Measurements from ENCODE around the gene GOLGA6L10. TPM values are rescaled to one million over a fixed set of nuclear protein-coding genes. Genes with fewer than 3 reads are reported as not detected.
"Not testable (repeated sequence)": the region's sequence is repeated elsewhere in the genome, so short reads cannot be mapped to it uniquely, and the experiment has no call there.

Gene GOLGA6L10
- total RNA-seq, 2 experiments from 2014 or later, result 0.96 to 1.4 TPM

- no peak overlapping the region for H3K27ac Mint-ChIP-seq
- no peaks in the 10 kb centered on the region for H3K27me3 Mint-ChIP-seq (ENCODE audit: low read depth)
These were observed 35.8 kb downstream of the GOLGA6L10 start for GRCh38 chr15:82313446-82313845.

GRCh38 chr15:82312586-82313349 is 36.5 kb downstream of the GOLGA6L10 start:
- intact Hi-C loops (cut with micrococcal nuclease), result no loop called here
- peaks cover 3% of the 10 kb centered on the region for H3K36me3 Mint-ChIP-seq (ENCODE audit: low read depth)
- no peak overlapping the region for H3K27ac Mint-ChIP-seq
- no peak overlapping the region for H3K4me3 Mint-ChIP-seq
- H3K9me3 Mint-ChIP-seq, result peaks cover 7% of the 10 kb centered on the region
- no peaks in the 10 kb centered on the region for H3K27me3 Mint-ChIP-seq (ENCODE audit: low read depth)
- no peaks in the 10 kb centered on the region for H3K4me1 Mint-ChIP-seq (ENCODE audit: low read depth)
- no peak for DNase-seq
- CTCF ChIA-PET, result no interaction called here

More at GRCh38 chr15:82313446-82313845, 35.8 kb downstream of the GOLGA6L10 start:
- intact Hi-C loops (cut with micrococcal nuclease), result no loop called here
- no peaks in the 10 kb centered on the region for H3K4me1 Mint-ChIP-seq (ENCODE audit: low read depth)
- CTCF ChIA-PET, result no interaction called here
- H3K9me3 Mint-ChIP-seq, result peaks cover 7% of the 10 kb centered on the region
- no peak for DNase-seq
- peaks cover 3% of the 10 kb centered on the region for H3K36me3 Mint-ChIP-seq (ENCODE audit: low read depth)
- no peak overlapping the region for H3K4me3 Mint-ChIP-seq

- H3K27ac Mint-ChIP-seq; H3K36me3 Mint-ChIP-seq (ENCODE audit: low read depth); H3K9me3 Mint-ChIP-seq; intact Hi-C loops (cut with micrococcal nuclease); CTCF ChIA-PET; DNase-seq; H3K27me3 Mint-ChIP-seq (ENCODE audit: low read depth); H3K4me1 Mint-ChIP-seq (ENCODE audit: low read depth); H3K4me3 Mint-ChIP-seq: not testable (repeated sequence)
These were observed 38.0 kb downstream of the GOLGA6L10 start for GRCh38 chr15:82311321-82311720.

GRCh38 chr15:82309802-82310201 is 39.5 kb downstream of the GOLGA6L10 start:
- H3K36me3 Mint-ChIP-seq (ENCODE audit: low read depth), result peaks cover 3% of the 10 kb centered on the region
- no peak for DNase-seq
- H3K4me1 Mint-ChIP-seq (ENCODE audit: low read depth), result peaks cover 6% of the 10 kb centered on the region
- CTCF ChIA-PET, result no interaction called here
- intact Hi-C loops (cut with micrococcal nuclease), result no loop called here
- no peak overlapping the region for H3K4me3 Mint-ChIP-seq
- H3K9me3 Mint-ChIP-seq, result peaks cover 7% of the 10 kb centered on the region
- no peaks in the 10 kb centered on the region for H3K27me3 Mint-ChIP-seq (ENCODE audit: low read depth)
- no peak overlapping the region for H3K27ac Mint-ChIP-seq

- Mint-ChIP-seq H3K27me3 (ENCODE audit: low read depth) (no peaks in the 10 kb centered on the region), H3K9me3 (peaks cover 7% of the 10 kb centered on the region), H3K4me3 (no peak overlapping the region), H3K36me3 (ENCODE audit: low read depth) (peaks cover 3% of the 10 kb centered on the region), H3K27ac (no peak overlapping the region), H3K4me1 (ENCODE audit: low read depth) (peaks cover 8% of the 10 kb centered on the region)
- DNase-seq, result no peak
- CTCF ChIA-PET, result interaction anchor here (1.0 kb wide), 1 partner anchor 24 kb away, joined by 4 read pairs; no protein-coding TSS in a partner anchor
- intact Hi-C loops (cut with micrococcal nuclease), result no loop called here
These were observed 41.6 kb downstream of the GOLGA6L10 start for GRCh38 chr15:82307714-82308081.

- Mint-ChIP-seq H3K27ac (no peak overlapping the region), H3K36me3 (ENCODE audit: low read depth) (peaks cover 3% of the 10 kb centered on the region), H3K27me3 (ENCODE audit: low read depth) (no peaks in the 10 kb centered on the region), H3K4me1 (ENCODE audit: low read depth) (peaks cover 8% of the 10 kb centered on the region), H3K4me3 (no peak overlapping the region), H3K9me3 (peaks cover 7% of the 10 kb centered on the region)
- CTCF ChIA-PET, result interaction anchor here (1.0 kb wide), 1 partner anchor 24 kb away, joined by 4 read pairs; no protein-coding TSS in a partner anchor
- intact Hi-C loops (cut with micrococcal nuclease), result no loop called here
- no peak for DNase-seq
These were observed 42.2 kb downstream of the GOLGA6L10 start for GRCh38 chr15:82306791-82307713.

GRCh38 chr15:82305621-82306048 is 43.6 kb downstream of the GOLGA6L10 start:
- Mint-ChIP-seq H3K9me3 (peaks cover 2% of the 10 kb centered on the region), H3K4me1 (ENCODE audit: low read depth) (peaks cover 8% of the 10 kb centered on the region), H3K36me3 (ENCODE audit: low read depth) (peaks cover 3% of the 10 kb centered on the region), H3K27me3 (ENCODE audit: low read depth) (no peaks in the 10 kb centered on the region), H3K27ac (no peak overlapping the region), H3K4me3 (no peak overlapping the region)
- no peak for DNase-seq
- intact Hi-C loops (cut with micrococcal nuclease), result no loop called here
- CTCF ChIA-PET, result no interaction called here

GRCh38 chr15:82304778-82305090 is 44.5 kb downstream of the GOLGA6L10 start:
- Mint-ChIP-seq H3K36me3 (ENCODE audit: low read depth) (no peaks in the 10 kb centered on the region), H3K27ac (no peak overlapping the region), H3K4me1 (ENCODE audit: low read depth) (peaks cover 8% of the 10 kb centered on the region), H3K4me3 (no peak overlapping the region), H3K27me3 (ENCODE audit: low read depth) (no peaks in the 10 kb centered on the region), H3K9me3 (no peaks in the 10 kb centered on the region)
- DNase-seq, result no peak
- CTCF ChIA-PET, result no interaction called here
- intact Hi-C loops (cut with micrococcal nuclease), result no loop called here

- H3K4me3 Mint-ChIP-seq, result no peak overlapping the region
- no peak overlapping the region for H3K27ac Mint-ChIP-seq
- DNase-seq, result no peak
- H3K36me3 Mint-ChIP-seq (ENCODE audit: low read depth), result no peaks in the 10 kb centered on the region
- intact Hi-C loops (cut with micrococcal nuclease), result no loop called here
- peaks cover 8% of the 10 kb centered on the region for H3K4me1 Mint-ChIP-seq (ENCODE audit: low read depth)
- no peaks in the 10 kb centered on the region for H3K9me3 Mint-ChIP-seq
- no peaks in the 10 kb centered on the region for H3K27me3 Mint-ChIP-seq (ENCODE audit: low read depth)
- CTCF ChIA-PET, result no interaction called here
These were observed 45.1 kb downstream of the GOLGA6L10 start for GRCh38 chr15:82303956-82304777.

GRCh38 chr15:82301296-82302016 is 47.8 kb downstream of the GOLGA6L10 start:
- Mint-ChIP-seq H3K4me1 (ENCODE audit: low read depth) (peaks cover 20% of the 10 kb centered on the region), H3K4me3 (no peak overlapping the region), H3K36me3 (ENCODE audit: low read depth) (no peaks in the 10 kb centered on the region), H3K9me3 (no peaks in the 10 kb centered on the region), H3K27me3 (ENCODE audit: low read depth) (no peaks in the 10 kb centered on the region), H3K27ac (no peak overlapping the region)
- CTCF ChIA-PET, result no interaction called here
- intact Hi-C loops (cut with micrococcal nuclease), result no loop called here
- no peak for DNase-seq

- H3K4me3 Mint-ChIP-seq, result no peak overlapping the region
- H3K9me3 Mint-ChIP-seq, result no peaks in the 10 kb centered on the region
- no peak overlapping the region for H3K27ac Mint-ChIP-seq
- H3K4me1 Mint-ChIP-seq (ENCODE audit: low read depth), result peaks cover 20% of the 10 kb centered on the region
- CTCF ChIA-PET, result no interaction called here
- intact Hi-C loops (cut with micrococcal nuclease), result no loop called here
- H3K27me3 Mint-ChIP-seq (ENCODE audit: low read depth), result no peaks in the 10 kb centered on the region
- no peak for DNase-seq
- H3K36me3 Mint-ChIP-seq (ENCODE audit: low read depth), result no peaks in the 10 kb centered on the region
These were observed 48.4 kb downstream of the GOLGA6L10 start for GRCh38 chr15:82300883-82301282.

- DNase-seq; H3K36me3 Mint-ChIP-seq (ENCODE audit: low read depth); H3K27me3 Mint-ChIP-seq (ENCODE audit: low read depth); CTCF ChIA-PET; H3K4me3 Mint-ChIP-seq; intact Hi-C loops (cut with micrococcal nuclease); H3K27ac Mint-ChIP-seq; H3K9me3 Mint-ChIP-seq: not testable (repeated sequence)
- H3K4me1 Mint-ChIP-seq (ENCODE audit: low read depth), result peaks cover 19% of the 10 kb centered on the region
These were observed 48.9 kb downstream of the GOLGA6L10 start for GRCh38 chr15:82300326-82300725.
